GM21737 (cell line): Measurements from ENCODE around the gene RPL27A.
A peak's percentile ranks its signal among the peaks of the same experiment; 100 is the strongest.

Experiments
- ATAC-seq: cut with Tn5 transposase; IDR thresholded peaks from one replicate; pipeline ENCODE4 v1.9.1; 2021; ENCODE audit warnings: mild to moderate bottlenecking, moderate library complexity; ENCODE audit not compliant: unreplicated experiment

RPL27A gene

DNA sequence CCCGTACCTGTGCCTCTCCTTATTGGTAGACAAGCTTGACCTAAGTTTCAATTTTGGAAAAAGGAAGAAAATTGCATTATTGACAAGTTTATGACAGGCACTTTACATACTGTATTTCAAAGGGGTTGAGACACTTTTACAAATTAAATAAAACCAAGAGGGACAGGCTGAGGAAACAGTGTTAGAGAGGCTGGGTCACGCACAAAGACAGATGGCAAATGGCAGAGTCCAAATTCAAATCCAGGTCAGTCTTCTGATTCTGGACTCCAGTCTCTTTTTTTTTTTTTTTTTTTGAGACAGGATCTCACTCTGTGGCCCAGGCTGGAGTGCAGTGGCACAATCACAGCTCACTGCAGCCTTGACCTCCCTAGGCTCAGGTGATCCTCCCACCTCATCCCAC is 10.2 kb upstream of the RPL27A start:
- ATAC-seq: no peak

- no peak for ATAC-seq
Observed at GRCh38 chr11:8674859-8675258, 7.7 kb upstream of the RPL27A start.

DNA sequence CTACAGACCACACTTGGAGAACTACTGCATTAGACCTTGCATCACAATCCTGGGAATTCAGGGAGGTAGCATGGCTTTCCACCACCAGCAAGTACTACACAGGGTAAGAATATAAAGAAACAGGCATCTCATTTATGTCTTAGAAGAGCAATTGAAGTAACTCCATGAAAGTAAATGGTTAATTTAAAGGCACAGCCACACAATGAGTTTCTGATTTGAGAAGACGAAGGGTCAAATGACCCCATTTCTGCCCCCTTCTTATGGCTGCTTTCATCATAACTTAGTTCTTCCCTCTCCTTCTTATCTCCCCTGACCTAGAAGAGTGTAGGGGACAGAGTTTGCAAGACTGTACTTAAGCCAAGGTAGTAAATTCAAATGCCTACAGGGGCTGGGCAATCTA is 6.1 kb upstream of the RPL27A start:
- no peak for ATAC-seq

DNA sequence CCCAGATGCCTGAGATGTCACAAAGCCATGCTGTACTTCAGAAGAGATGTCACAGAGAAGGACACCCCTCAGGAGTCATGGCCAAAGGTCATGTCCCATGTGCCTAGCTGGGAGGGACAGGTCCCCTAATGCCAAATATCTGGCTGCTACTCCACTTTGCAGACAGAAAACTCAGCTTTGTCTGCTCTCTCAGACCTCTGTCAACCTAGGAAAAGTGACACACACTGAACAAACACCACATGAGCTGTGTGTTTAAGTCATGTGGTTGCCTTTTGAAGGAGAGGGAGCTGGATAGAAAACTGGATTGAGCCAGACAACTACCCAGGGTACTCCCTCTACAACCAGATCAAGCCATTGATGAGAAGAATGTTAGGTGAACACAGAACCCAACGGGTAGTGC is 3.6 kb upstream of the RPL27A start:
- ATAC-seq: no peak

DNA sequence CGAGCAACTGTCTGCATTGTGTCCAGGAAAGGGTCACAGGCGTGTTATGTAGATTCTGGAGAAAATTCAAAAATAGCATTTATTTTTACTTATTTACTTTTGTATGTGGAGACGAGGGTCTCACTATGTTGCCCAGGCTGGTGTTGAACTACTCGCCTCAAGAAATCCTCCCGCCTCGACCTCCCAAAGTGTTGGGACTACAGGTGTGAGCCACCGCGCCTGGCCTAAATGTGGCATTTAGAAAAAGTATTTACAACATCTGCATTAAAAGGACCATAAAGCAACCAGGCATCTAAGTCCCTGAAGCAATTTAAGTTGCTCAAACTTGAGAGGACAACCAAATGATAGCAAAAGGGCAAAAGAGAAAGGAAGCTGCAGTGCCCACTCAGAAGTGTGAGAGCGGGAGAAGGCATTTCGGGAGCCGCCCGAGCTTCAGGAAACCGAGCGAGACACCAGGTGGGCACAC is 722 bp upstream of the RPL27A start:
- no peak for ATAC-seq

GRCh38 chr11:8683115-8683807 is 669 bp downstream of the RPL27A start:
- no peak for ATAC-seq

GRCh38 chr11:8684600-8685290 is 2.2 kb downstream of the RPL27A start:
- ATAC-seq: no peak

GRCh38 chr11:8685306-8685705 is 2.7 kb downstream of the RPL27A start:
- no peak for ATAC-seq

- no peak for ATAC-seq
Observed at GRCh38 chr11:8685820-8686219, 3.2 kb downstream of the RPL27A start.

GRCh38 chr11:8686325-8686724 is 3.7 kb downstream of the RPL27A start:
- ATAC-seq: no peak

GRCh38 chr11:8688414-8689362 is 6.1 kb downstream of the RPL27A start:
- ATAC-seq: peak; percentile 93

DNA sequence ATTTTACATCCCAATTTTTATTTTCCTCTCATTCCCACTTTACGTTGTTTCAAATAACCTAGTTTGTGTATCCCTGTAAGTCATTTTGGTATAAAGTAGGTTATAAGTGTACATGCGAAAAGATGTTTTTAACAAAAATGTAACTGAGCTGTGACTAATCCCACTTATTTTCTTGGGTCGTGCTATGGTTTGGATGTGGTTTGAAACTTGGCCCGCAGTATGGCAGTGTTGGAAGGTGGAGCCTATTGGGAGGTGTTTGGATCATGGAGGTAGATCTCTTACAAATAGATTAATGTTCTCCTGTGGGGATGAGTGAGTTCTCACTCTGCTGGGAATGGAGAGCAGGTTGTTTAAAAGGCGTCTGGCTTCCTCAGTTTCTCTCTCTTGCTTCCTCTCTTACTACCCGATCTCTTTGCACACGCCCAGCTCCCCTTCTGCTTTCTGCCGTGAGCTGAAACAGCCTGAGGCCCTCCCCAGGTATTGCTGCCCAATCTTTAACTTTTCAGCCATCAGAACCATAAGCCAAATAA is 7.2 kb downstream of the RPL27A start:
- ATAC-seq: no peak

GRCh38 chr11:8690374-8691342 is 8.1 kb downstream of the RPL27A start:
- no peak for ATAC-seq

- no peak for ATAC-seq
Observed at GRCh38 chr11:8691601-8692000, 9.0 kb downstream of the RPL27A start.

DNA sequence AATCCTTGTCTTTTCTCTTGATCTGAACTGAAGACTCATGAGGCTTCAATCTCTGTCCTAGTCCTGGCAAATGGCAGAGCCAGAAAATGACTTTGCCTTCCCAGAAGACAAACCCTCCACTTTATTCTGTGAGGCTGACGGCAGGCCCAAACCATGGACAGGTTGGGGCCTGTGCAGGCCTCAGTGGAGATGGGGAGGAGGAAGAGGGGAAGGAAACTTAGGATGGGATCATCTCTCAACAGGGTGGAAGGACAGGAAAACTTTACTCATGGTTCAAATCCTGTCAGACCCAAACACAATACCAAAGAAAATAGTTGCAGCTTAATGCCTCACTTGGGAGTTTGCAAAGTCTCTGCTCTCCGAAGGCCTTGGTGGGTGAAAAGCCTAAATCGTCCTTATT is 9.8 kb downstream of the RPL27A start:
- ATAC-seq: no peak

- ATAC-seq: no peak
Observed at GRCh38 chr11:8693010-8693551, 10.5 kb downstream of the RPL27A start.

DNA sequence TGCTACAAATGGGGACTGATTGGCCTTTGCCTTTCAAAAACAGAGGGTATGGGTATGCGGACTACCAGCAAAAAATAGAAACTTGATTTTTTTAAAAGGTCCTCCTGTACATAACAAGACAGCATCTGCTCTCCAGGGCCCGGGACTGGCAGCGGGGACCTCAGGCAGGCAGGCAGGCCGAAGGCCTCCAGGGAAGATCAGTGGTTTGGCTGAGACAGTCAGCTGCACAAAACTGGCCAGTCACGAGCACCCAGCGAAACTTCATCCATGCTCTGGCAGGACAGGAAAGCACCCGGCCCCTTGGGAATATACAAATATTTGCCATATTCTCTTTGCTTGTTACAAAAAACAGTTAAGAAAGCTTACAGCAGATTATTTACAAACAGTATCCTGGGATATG is 11.0 kb downstream of the RPL27A start:
- ATAC-seq: no peak

- ATAC-seq: no peak
Observed at GRCh38 chr11:8694137-8694536, 11.5 kb downstream of the RPL27A start.

DNA sequence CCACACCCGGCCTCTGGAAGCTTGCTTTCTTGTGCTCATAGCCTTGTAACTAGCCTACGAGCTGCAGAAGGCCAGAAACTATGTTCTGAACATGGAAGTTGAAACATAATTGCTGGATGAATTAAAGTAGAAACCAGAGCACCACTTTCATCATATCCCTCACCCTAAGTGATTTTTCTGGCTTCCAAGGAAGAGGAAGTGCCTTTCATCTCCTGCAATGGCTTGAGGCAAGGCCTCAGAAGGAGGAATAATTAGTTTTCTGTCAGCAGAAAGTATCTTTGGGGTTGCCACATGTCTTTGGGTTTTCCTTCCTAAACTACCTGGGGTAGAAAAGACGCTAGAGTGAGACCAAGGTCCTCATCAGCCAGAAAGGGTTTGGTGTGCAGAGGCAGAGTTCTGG is 14.5 kb downstream of the RPL27A start:
- ATAC-seq: no peak

DNA sequence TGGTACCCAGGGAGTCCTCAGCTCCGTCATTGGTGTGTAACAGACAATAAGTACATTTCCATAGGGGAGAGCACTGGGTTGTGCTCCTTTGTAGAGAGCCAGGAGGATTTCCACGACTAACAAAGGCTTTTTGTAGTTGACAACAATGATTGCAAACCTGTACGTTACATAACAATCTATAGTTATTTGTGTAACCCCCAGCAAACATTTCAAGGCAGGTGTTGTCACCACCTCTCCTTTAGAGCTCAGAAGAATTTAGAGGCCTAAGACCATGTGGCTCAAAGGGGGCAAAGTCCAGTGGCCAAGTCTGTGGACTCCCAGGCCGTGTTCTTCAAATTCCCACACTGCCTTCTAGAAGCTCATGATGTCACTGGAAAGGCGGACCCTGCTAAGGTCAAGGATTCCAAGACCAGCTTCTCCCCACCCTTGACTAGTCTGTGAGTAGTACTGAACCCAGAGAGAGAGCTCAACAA is 15.8 kb downstream of the RPL27A start:
- no peak for ATAC-seq
